GM10266 (cell line): ENCODE data around the gene PKD1L1.

Source experiments
- DNase-seq: peaks from one replicate; pipeline ENCODE4 v3.0.0; 2012; ENCODE audit errors: extremely low spot score
- CTCF ChIP-seq: IDR thresholded peaks from 2 replicates; pipeline ENCODE4 v1.5.1; 2012; ENCODE audit warnings: mild to moderate bottlenecking, low read depth; ENCODE audit not compliant: control insufficient read depth, insufficient read depth; ENCODE audit errors: missing control alignments

The PKD1L1 gene

GRCh38 chr7:47787249-47788069 lies 160.8 kb downstream of the PKD1L1 start:
- DNase-seq: no peak
- TF ChIP-seq CTCF: no peak

GRCh38 chr7:47786557-47787248 lies 161.6 kb downstream of the PKD1L1 start:
- TF ChIP-seq CTCF: no peak
- DNase-seq: no peak

GRCh38 chr7:47785923-47786556 lies 162.2 kb downstream of the PKD1L1 start:
- DNase-seq: no peak
- TF ChIP-seq CTCF: no peak

- TF ChIP-seq CTCF: no peak
- DNase-seq: no peak
Observed at GRCh38 chr7:47783456-47784223, 164.6 kb downstream of the PKD1L1 start.

- no peak for TF ChIP-seq CTCF
- DNase-seq: no peak
Observed at GRCh38 chr7:47782792-47783191, 165.5 kb downstream of the PKD1L1 start.

- no peak for DNase-seq
- TF ChIP-seq CTCF: no peak
Observed at GRCh38 chr7:47782022-47782421, 166.2 kb downstream of the PKD1L1 start.
